ENCODE measurements around the gene SHMT1.
A peak's percentile ranks its signal among the peaks of the same experiment; 100 is the strongest.

GRCh38 chr17:18363101-18364049 is at the start of gene SHMT1:
- TF ChIP-seq CTCF (IDR thresholded peaks at IDR 0.05; ENCODE audit: low read depth, low read length, missing input control), result no peak
- peak; percentile 95 for TF ChIP-seq REST (IDR thresholded peaks at IDR 0.05)
- peak; percentile 87 for TF ChIP-seq SP1 (IDR thresholded peaks at IDR 0.05)
- TF ChIP-seq RAD21 (IDR thresholded peaks at IDR 0.05), result peak; percentile 36 to 52
- TF ChIP-seq RXRA (IDR thresholded peaks at IDR 0.05), result peak; percentile 14 to 34
- no peak for TF ChIP-seq JUND (IDR thresholded peaks at IDR 0.05)
- TF ChIP-seq NR2F2 (IDR thresholded peaks at IDR 0.05), result no peak
- peak; percentile 95 for TF ChIP-seq TAF1 (conservative IDR thresholded peaks at IDR 0.05)
- no peak for TF ChIP-seq ZBTB33 (IDR thresholded peaks at IDR 0.05)
- peak; percentile 77 for TF ChIP-seq YY1 (IDR thresholded peaks at IDR 0.05)
- TF ChIP-seq, protein P1, sequence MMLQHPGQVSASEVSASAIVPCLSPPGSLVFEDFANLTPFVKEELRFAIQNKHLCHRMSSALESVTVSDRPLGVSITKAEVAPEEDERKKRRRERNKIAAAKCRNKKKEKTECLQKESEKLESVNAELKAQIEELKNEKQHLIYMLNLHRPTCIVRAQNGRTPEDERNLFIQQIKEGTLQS (IDR thresholded peaks at IDR 0.05), result no peak
- peak in 1 of 2 donors; percentile 36 for TF ChIP-seq EGR1 (IDR thresholded peaks at IDR 0.05; ENCODE audit: low read depth in 2 of 2)
- TF ChIP-seq GABPA (IDR thresholded peaks at IDR 0.05 in 1 of 2, conservative IDR thresholded peaks at IDR 0.05 in 1 of 2), result peak in 1 of 2 donors; percentile 18
- TF ChIP-seq MAX (IDR thresholded peaks at IDR 0.05), result no peak

Measured in liver (tissue), 3 donors.